GM12875 (cell line): ENCODE data around the gene COQ4.

Experiments used
- H3K4me3 ChIP-seq: one replicate; pipeline ENCODE4 v1.5.1; 2011; ENCODE audit warnings: low read depth, low read length, control low read depth
- CTCF ChIP-seq: IDR thresholded peaks from 2 replicates; pipeline ENCODE4 v1.5.1; 2011; ENCODE audit warnings: low read depth, mild to moderate bottlenecking, control low read depth, inconsistent platforms, low read length, moderate library complexity, borderline replicate concordance; ENCODE audit not compliant: insufficient read depth

COQ4 gene

GRCh38 chr9:128342971-128343680 is 20.5 kb downstream of the COQ4 start:
- no peak for TF ChIP-seq CTCF
- H3K4me3 ChIP-seq = no peak overlapping the region

DNA sequence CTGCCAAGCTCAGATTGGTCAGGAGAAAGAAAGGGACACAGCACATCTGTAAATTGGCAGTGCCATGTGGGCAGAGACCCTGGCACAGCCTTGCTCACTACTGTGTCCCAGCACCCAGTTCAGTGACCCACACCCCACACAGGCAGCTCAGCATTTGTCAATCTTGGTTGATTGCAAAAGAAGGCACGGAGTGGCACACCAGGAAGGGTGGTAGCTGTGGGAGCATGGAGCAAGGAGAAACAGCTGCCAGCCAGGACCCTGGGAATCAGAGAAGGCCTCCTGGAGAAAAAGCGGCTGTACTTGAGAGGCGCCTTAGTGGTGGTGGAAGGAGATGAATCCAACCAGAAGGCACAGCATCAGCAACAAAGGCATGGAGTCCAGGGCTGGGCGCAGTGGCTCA is 21.2 kb downstream of the COQ4 start:
- H3K4me3 ChIP-seq = no peak overlapping the region
- no peak for TF ChIP-seq CTCF

- no peak overlapping the region for H3K4me3 ChIP-seq
- TF ChIP-seq CTCF = 0 out of 2 replicates have a peak, but pooled peaks have one; percentile 8
These were observed 22.4 kb downstream of the COQ4 start for GRCh38 chr9:128344931-128345605.

DNA sequence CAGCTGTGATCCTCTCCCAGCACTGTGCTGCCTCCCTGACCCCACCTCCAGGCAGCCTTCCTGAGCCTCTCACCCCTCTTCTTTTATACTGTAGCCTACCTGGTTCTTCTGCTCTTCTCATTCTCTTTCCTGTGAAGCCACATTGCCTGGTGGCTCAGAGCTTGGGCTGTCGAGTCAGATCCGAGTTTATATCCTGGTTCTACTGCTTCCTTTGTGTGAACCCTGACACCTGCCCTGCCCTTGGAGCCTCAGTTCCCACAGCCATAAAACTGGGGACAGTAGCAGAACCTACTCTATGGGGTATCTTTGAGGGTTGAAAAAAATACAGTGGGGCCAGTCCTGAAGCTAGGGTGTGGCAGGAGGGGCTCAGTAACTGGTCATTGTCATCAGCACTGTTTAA is 26.5 kb downstream of the COQ4 start:
- H3K4me3 ChIP-seq = no peak overlapping the region
- no peak for TF ChIP-seq CTCF

DNA sequence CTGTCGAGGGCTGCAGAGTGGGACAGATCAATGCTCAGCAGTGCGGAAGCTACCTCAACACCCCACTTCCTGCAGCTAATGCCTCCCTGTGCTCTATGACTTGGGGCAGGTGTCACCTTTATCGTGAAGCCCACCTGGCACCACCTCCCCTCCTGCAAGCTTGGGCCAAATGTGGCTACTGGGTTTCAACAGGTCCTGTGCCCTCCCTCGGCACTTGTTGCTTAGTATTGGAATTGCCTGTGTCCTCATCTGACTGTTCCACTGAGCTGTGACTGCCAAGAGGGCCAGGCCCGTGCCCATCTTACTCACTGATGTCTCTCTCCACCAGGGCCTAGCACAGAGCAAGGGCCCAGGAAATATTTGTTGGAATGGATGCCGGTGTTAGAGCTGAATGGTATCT is 27.1 kb downstream of the COQ4 start:
- H3K4me3 ChIP-seq = no peak overlapping the region
- no peak for TF ChIP-seq CTCF

DNA sequence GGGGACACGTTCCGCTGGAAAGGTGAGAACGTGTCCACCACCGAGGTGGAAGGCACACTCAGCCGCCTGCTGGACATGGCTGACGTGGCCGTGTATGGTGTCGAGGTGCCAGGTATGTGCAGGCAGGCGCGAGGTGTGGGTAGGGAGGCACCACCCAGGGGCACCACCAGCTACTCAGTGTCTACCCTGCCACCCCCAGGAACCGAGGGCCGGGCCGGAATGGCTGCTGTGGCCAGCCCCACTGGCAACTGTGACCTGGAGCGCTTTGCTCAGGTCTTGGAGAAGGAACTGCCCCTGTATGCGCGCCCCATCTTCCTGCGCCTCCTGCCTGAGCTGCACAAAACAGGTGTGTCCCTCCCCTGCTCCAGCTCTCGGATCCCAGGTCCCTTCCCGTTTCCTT is 32.8 kb downstream of the COQ4 start:
- H3K4me3 ChIP-seq = no peak overlapping the region
- TF ChIP-seq CTCF = no peak

GRCh38 chr9:128358090-128358489 is 35.5 kb downstream of the COQ4 start:
- no peak for TF ChIP-seq CTCF
- H3K4me3 ChIP-seq = no peak overlapping the region
